WTC11 (cell line): ENCODE data around the gene LRRC2. TPM values are rescaled to one million over a fixed set of nuclear protein-coding genes. Genes with fewer than 3 reads are reported as not detected.

ENCODE experiments used
- ATAC-seq: fragments of 200-7000 bp; cut with Tn5 transposase; 2 replicates; pipeline ENCODE4 v1.10.0; 2021; ENCODE audit warnings: mild to moderate bottlenecking, moderate library complexity
- CTCF ChIA-PET: fragments of 300-600 bp; sonication (Branson Sonifier 250); formaldehyde crosslinking; loops from one replicate; lab custom pipeline; 2021; ENCODE audit warnings: antibody characterized with exemption; lab: Charles Lee
- POLR2A ChIA-PET: fragments of 350-600 bp; sonication (Branson Sonifier 250); formaldehyde crosslinking; loops from one replicate; lab custom pipeline; 2021; ENCODE audit warnings: antibody characterized with exemption; lab: Charles Lee
- DNase-seq: peaks from one replicate; pipeline ENCODE4 v3.0.0; 2021; ENCODE audit warnings: low spot score
- H3K27ac Mint-ChIP-seq: 2 replicates; pipeline ENCODE4 v1.8.0; 2021; ENCODE audit warnings: mixed read lengths
- H3K27me3 Mint-ChIP-seq: 2 replicates; pipeline ENCODE4 v1.8.0; 2021; ENCODE audit warnings: low read depth, mild to moderate bottlenecking, moderate library complexity, mixed read lengths
- H3K36me3 Mint-ChIP-seq: 2 replicates; pipeline ENCODE4 v1.8.0; 2021; ENCODE audit warnings: mixed read lengths
- H3K4me1 Mint-ChIP-seq: 2 replicates; pipeline ENCODE4 v1.8.0; 2022; ENCODE audit warnings: mixed read lengths
- H3K4me3 Mint-ChIP-seq: 2 replicates; pipeline ENCODE4 v1.8.0; 2021; ENCODE audit warnings: mild to moderate bottlenecking, moderate library complexity, mixed read lengths
- H3K9me3 Mint-ChIP-seq: 2 replicates; pipeline ENCODE4 v1.8.0; 2021; ENCODE audit warnings: mixed read lengths
- ATF1 ChIP-seq: sonication (generic); formaldehyde crosslinking; IDR thresholded peaks from 2 replicates; pipeline ENCODE4 v1.8.1; 2023; ENCODE audit warnings: mild to moderate bottlenecking, moderate library complexity, missing genetic modification reagents
- E2F5 ChIP-seq: sonication (generic); formaldehyde crosslinking; IDR thresholded peaks from 2 replicates; pipeline ENCODE4 v1.8.1; 2022; ENCODE audit warnings: mild to moderate bottlenecking, moderate library complexity, missing genetic modification reagents
- ELF4 ChIP-seq: sonication (generic); formaldehyde crosslinking; IDR thresholded peaks from 2 replicates; pipeline ENCODE4 v1.8.1; 2022; ENCODE audit warnings: low read depth, mild to moderate bottlenecking, moderate library complexity, missing genetic modification reagents
- GABPB1 ChIP-seq: sonication (generic); formaldehyde crosslinking; IDR thresholded peaks from 2 replicates; pipeline ENCODE4 v1.8.1; 2023; ENCODE audit warnings: mild to moderate bottlenecking, missing genetic modification reagents
- IRF1 ChIP-seq: sonication (generic); formaldehyde crosslinking; IDR thresholded peaks from 2 replicates; pipeline ENCODE4 v1.8.0; 2023; ENCODE audit warnings: missing genetic modification reagents
- NR1H2 ChIP-seq: sonication (generic); formaldehyde crosslinking; IDR thresholded peaks from 2 replicates; pipeline ENCODE4 v1.9.0; 2021; ENCODE audit warnings: mild to moderate bottlenecking, moderate library complexity, missing genetic modification reagents
- RORB ChIP-seq: fragments of 250-450 bp; sonication (Bioruptor Pico); IDR thresholded peaks from 2 replicates; pipeline ENCODE4 v1.9.0; 2021; ENCODE audit warnings: mild to moderate bottlenecking
- SMAD4 ChIP-seq: sonication (generic); formaldehyde crosslinking; IDR thresholded peaks from 2 replicates; pipeline ENCODE4 v1.8.0; 2022; ENCODE audit warnings: mild to moderate bottlenecking, missing genetic modification reagents
- SOX15 ChIP-seq: fragments of 250-450 bp; sonication (Bioruptor Pico); IDR thresholded peaks from 2 replicates; pipeline ENCODE4 v1.9.0; 2021; ENCODE audit warnings: mild to moderate bottlenecking
- SP1 ChIP-seq: sonication (generic); formaldehyde crosslinking; conservative IDR thresholded peaks from 2 replicates; pipeline ENCODE4 v1.8.1; 2022; ENCODE audit warnings: missing genetic modification reagents
- ZNF219 ChIP-seq: sonication (generic); formaldehyde crosslinking; IDR thresholded peaks from 2 replicates; pipeline ENCODE4 v1.8.0; 2023; ENCODE audit warnings: missing genetic modification reagents, mild to moderate bottlenecking, borderline replicate concordance
- ZNF512 ChIP-seq: sonication (generic); formaldehyde crosslinking; IDR thresholded peaks from 2 replicates; pipeline ENCODE4 v1.8.1; 2022; ENCODE audit warnings: missing genetic modification reagents, borderline replicate concordance
- total RNA-seq: library from RNA; stranded (reverse); gene quantifications from 3 replicates; pipeline ENCODE4 v1.2.3, GENCODE V29; 2021
- TF ChIP-seq, protein P1 (sequence below): fragments of 250-450 bp; sonication (Bioruptor Pico); IDR thresholded peaks from 2 replicates; pipeline ENCODE4 v1.9.0; 2021; ENCODE audit warnings: mild to moderate bottlenecking
- TF ChIP-seq, protein P2 (sequence below): sonication (generic); formaldehyde crosslinking; IDR thresholded peaks from 2 replicates; pipeline ENCODE4 v1.8.1; 2023; ENCODE audit warnings: mild to moderate bottlenecking, moderate library complexity, missing genetic modification reagents
- TF ChIP-seq, protein P3 (sequence below): sonication (generic); formaldehyde crosslinking; IDR thresholded peaks from 2 replicates; pipeline ENCODE4 v1.8.0; 2022; ENCODE audit warnings: mild to moderate bottlenecking, missing genetic modification reagents
- TF ChIP-seq, protein P4 (sequence below): sonication (generic); formaldehyde crosslinking; IDR thresholded peaks from 2 replicates; pipeline ENCODE4 v1.8.1; 2023; ENCODE audit warnings: mild to moderate bottlenecking, missing genetic modification reagents
- TF ChIP-seq, protein P5 (sequence below): sonication (generic); formaldehyde crosslinking; IDR thresholded peaks from 2 replicates; pipeline ENCODE4 v1.8.0; 2022; ENCODE audit warnings: mild to moderate bottlenecking, missing genetic modification reagents

Gene LRRC2
- total RNA-seq, 1 experiment from 2014 or later, result 4.9 TPM

DNA sequence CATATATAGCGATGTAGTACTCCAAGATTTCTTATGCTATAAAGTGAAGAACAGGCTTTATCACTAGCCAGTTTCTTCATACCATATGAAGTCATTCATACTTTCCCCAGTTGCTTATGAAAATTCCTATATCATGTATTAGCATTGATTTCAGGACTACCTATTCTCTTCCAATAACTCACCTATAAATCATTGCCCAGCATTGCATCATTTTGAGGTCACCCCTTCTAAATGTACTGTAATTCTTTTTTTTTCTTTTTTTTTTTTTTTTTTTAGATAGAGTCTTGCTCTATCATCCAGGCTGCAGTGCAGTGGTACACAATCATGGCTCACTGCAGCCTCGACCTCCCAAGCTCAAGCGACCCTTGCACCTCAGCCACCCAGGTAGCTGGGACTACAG is 41.3 kb downstream of the LRRC2 start:
- H3K4me1 Mint-ChIP-seq, result peaks cover 8% of the 10 kb centered on the region
- H3K27ac Mint-ChIP-seq, result no peak overlapping the region
- no peaks in the 10 kb centered on the region for H3K9me3 Mint-ChIP-seq
- ChIA-PET CTCF (interaction anchor here (0.7 to 1.9 kb wide), 2 partner anchors 36 to 1055 kb away, joined by 3 to 6 read pairs; no protein-coding TSS in a partner anchor), POLR2A (no interaction called here)
- TF ChIP-seq NR1H2 (CRISPR knock-in tag) (no peak), E2F5 (no peak), SOX15 (CRISPR knock-in tag) (no peak), RORB (CRISPR knock-in tag) (no peak), ELF4 (no peak), ZNF219 (CRISPR knock-in tag) (no peak)
- TF ChIP-seq, protein P1, sequence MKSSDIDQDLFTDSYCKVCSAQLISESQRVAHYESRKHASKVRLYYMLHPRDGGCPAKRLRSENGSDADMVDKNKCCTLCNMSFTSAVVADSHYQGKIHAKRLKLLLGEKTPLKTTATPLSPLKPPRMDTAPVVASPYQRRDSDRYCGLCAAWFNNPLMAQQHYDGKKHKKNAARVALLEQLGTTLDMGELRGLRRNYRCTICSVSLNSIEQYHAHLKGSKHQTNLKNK (CRISPR knock-in tag), result no peak
- TF ChIP-seq, protein P2, sequence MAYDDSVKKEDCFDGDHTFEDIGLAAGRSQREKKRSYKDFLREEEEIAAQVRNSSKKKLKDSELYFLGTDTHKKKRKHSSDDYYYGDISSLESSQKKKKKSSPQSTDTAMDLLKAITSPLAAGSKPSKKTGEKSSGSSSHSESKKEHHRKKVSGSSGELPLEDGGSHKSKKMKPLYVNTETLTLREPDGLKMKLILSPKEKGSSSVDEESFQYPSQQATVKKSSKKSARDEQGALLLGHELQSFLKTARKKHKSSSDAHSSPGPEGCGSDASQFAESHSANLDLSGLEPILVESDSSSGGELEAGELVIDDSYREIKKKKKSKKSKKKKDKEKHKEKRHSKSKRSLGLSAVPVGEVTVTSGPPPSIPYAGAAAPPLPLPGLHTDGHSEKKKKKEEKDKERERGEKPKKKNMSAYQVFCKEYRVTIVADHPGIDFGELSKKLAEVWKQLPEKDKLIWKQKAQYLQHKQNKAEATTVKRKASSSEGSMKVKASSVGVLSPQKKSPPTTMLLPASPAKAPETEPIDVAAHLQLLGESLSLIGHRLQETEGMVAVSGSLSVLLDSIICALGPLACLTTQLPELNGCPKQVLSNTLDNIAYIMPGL (CRISPR knock-in tag), result no peak
- H3K36me3 Mint-ChIP-seq, result no peaks in the 10 kb centered on the region
- no peak for DNase-seq
- no peaks in the 10 kb centered on the region for H3K27me3 Mint-ChIP-seq
- no peak overlapping the region for H3K4me3 Mint-ChIP-seq
- ATAC-seq, result no peak

GRCh38 chr3:46524008-46524407 is 42.1 kb downstream of the LRRC2 start:
- ChIA-PET POLR2A (no interaction called here), CTCF (no interaction called here)
- Mint-ChIP-seq H3K9me3 (peaks cover under 1% of the 10 kb centered on the region; the same call in 1 of the 2 replicates), H3K27ac (no peak overlapping the region), H3K36me3 (0 out of 2 replicates have a peak, but pooled peaks cover under 1% of the 10 kb centered on the region), H3K4me3 (no peak overlapping the region), H3K4me1 (peaks cover 8% of the 10 kb centered on the region), H3K27me3 (no peaks in the 10 kb centered on the region)
- DNase-seq (no peak), ATAC-seq (peak; percentile 55; the same call in 1 of the 2 replicates)
- TF ChIP-seq, protein P3, sequence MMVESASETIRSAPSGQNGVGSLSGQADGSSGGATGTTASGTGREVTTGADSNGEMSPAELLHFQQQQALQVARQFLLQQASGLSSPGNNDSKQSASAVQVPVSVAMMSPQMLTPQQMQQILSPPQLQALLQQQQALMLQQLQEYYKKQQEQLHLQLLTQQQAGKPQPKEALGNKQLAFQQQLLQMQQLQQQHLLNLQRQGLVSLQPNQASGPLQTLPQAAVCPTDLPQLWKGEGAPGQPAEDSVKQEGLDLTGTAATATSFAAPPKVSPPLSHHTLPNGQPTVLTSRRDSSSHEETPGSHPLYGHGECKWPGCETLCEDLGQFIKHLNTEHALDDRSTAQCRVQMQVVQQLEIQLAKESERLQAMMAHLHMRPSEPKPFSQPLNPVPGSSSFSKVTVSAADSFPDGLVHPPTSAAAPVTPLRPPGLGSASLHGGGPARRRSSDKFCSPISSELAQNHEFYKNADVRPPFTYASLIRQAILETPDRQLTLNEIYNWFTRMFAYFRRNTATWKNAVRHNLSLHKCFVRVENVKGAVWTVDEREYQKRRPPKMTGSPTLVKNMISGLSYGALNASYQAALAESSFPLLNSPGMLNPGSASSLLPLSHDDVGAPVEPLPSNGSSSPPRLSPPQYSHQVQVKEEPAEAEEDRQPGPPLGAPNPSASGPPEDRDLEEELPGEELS (CRISPR knock-in tag), result no peak
- TF ChIP-seq GABPB1, result no peak
- TF ChIP-seq ATF1 (CRISPR knock-in tag), result no peak
- TF ChIP-seq, protein P4, sequence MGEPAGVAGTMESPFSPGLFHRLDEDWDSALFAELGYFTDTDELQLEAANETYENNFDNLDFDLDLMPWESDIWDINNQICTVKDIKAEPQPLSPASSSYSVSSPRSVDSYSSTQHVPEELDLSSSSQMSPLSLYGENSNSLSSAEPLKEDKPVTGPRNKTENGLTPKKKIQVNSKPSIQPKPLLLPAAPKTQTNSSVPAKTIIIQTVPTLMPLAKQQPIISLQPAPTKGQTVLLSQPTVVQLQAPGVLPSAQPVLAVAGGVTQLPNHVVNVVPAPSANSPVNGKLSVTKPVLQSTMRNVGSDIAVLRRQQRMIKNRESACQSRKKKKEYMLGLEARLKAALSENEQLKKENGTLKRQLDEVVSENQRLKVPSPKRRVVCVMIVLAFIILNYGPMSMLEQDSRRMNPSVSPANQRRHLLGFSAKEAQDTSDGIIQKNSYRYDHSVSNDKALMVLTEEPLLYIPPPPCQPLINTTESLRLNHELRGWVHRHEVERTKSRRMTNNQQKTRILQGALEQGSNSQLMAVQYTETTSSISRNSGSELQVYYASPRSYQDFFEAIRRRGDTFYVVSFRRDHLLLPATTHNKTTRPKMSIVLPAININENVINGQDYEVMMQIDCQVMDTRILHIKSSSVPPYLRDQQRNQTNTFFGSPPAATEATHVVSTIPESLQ, result no peak
- no peak for TF ChIP-seq SMAD4 (CRISPR knock-in tag)
- TF ChIP-seq IRF1 (CRISPR knock-in tag), result no peak
- TF ChIP-seq SP1 (CRISPR knock-in tag), result no peak
- no peak for TF ChIP-seq ZNF512
- TF ChIP-seq, protein P5, sequence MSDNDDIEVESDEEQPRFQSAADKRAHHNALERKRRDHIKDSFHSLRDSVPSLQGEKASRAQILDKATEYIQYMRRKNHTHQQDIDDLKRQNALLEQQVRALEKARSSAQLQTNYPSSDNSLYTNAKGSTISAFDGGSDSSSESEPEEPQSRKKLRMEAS (CRISPR knock-in tag), result no peak
